ENCODE data around the gene CLEC1A. TPM values are rescaled to one million over a fixed set of nuclear protein-coding genes. Genes with fewer than 3 reads are reported as not detected.
A peak's percentile ranks its signal among the peaks of the same experiment; 100 is the strongest.

Gene CLEC1A
- total and polyA plus RNA-seq, 11 donors: 1.2 to 7.3 (median 2.5) TPM

- 90 to 93% (median 91%) methylated on average over 15 of the region's 15 CpGs for WGBS, 4 donors
- ATAC-seq (no peak), DNase-seq (no peak)
- no peak overlapping the region for H3K27ac ChIP-seq
- peaks cover 0 to 4% (median 0%) of the 10 kb centered on the region in 12 donors for H3K9me3 ChIP-seq
- no peaks in the 10 kb centered on the region for H3K27me3 ChIP-seq
- no peak overlapping the region for H3K4me3 ChIP-seq
- intact Hi-C loops (cut with DNase I): no loop called here
- peaks cover 0 to 9% (median 0%) of the 10 kb centered on the region in 12 donors for H3K4me1 ChIP-seq
- no peaks in the 10 kb centered on the region for H3K36me3 ChIP-seq
- TF ChIP-seq CTCF (IDR thresholded peaks at IDR 0.05) (no peak), POLR2A (IDR thresholded peaks at IDR 0.05) (no peak)
Measured at GRCh38 chr12:10115311-10115710, 16.5 kb upstream of the CLEC1A start.

- no peak for ATAC-seq
- no peaks in the 10 kb centered on the region for H3K4me1 ChIP-seq
- H3K27ac ChIP-seq: no peak overlapping the region
- H3K9me3 ChIP-seq: peaks cover 0 to 4% (median 0%) of the 10 kb centered on the region in 12 donors
- no peak for DNase-seq
- H3K27me3 ChIP-seq: no peaks in the 10 kb centered on the region
- no peak for TF ChIP-seq POLR2A (IDR thresholded peaks at IDR 0.05)
- TF ChIP-seq CTCF (IDR thresholded peaks at IDR 0.05): no peak
- no peak overlapping the region for H3K4me3 ChIP-seq
- H3K36me3 ChIP-seq: no peaks in the 10 kb centered on the region
- 52 to 66% (median 60%) methylated on average over 1 of the region's 1 CpG for WGBS, 4 donors
- intact Hi-C loops (cut with DNase I): no loop called here
Measured at GRCh38 chr12:10113920-10114319, 15.1 kb upstream of the CLEC1A start.

- Histone ChIP-seq H3K4me1 (no peaks in the 10 kb centered on the region), H3K4me3 (no peak overlapping the region), H3K27me3 (no peaks in the 10 kb centered on the region), H3K36me3 (no peaks in the 10 kb centered on the region), H3K27ac (no peak overlapping the region), H3K9me3 (peaks cover 0 to 4% (median 0%) of the 10 kb centered on the region in 12 donors)
- ATAC-seq (no peak), DNase-seq (no peak)
- WGBS, 4 donors: 89 to 99% (median 93%) methylated on average over 1 of the region's 1 CpG
- TF ChIP-seq POLR2A (IDR thresholded peaks at IDR 0.05) (no peak), CTCF (IDR thresholded peaks at IDR 0.05) (no peak)
- intact Hi-C loops (cut with DNase I): no loop called here
Measured at GRCh38 chr12:10113075-10113474, 14.3 kb upstream of the CLEC1A start.

DNA sequence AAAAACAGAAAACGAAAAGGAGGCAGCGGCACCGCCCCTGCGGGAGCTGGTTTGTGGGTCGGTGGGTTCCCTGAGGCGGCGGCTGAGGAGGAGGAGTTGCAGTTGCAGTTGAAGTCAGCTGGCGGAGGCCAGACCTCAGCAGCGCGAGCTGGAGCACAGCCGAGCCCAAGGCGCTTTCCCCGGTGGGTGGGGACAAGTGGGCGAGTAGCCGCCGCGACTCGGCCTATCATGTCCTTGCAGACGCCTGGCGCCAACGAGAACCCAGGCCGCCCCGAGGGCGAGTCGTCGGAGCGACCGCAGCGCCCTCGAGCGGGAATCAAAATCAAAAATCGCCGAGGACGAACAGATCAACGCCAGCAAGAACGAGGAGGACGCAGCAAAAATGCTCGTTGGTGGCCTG, 12.7 kb upstream of the CLEC1A start:
- peak in 2 of 5 donors; percentile 26 to 64 for DNase-seq
- WGBS, 4 donors: 87 to 95% (median 91%) methylated on average over 38 of the region's 38 CpGs
- no peak for ATAC-seq
- H3K4me3 ChIP-seq: no peak overlapping the region
- no peaks in the 10 kb centered on the region for H3K27me3 ChIP-seq
- no peak overlapping the region for H3K27ac ChIP-seq
- no peaks in the 10 kb centered on the region for H3K4me1 ChIP-seq
- H3K36me3 ChIP-seq: no peaks in the 10 kb centered on the region
- intact Hi-C loops (cut with DNase I): no loop called here
- TF ChIP-seq CTCF (IDR thresholded peaks at IDR 0.05) (no peak), POLR2A (IDR thresholded peaks at IDR 0.05) (no peak)
- H3K9me3 ChIP-seq: peaks cover 0 to 4% (median 0%) of the 10 kb centered on the region in 12 donors
